ENCODE measurements around the gene FOXP1.
A peak's percentile ranks its signal among the peaks of the same experiment; 100 is the strongest.

Gene FOXP1

DNA sequence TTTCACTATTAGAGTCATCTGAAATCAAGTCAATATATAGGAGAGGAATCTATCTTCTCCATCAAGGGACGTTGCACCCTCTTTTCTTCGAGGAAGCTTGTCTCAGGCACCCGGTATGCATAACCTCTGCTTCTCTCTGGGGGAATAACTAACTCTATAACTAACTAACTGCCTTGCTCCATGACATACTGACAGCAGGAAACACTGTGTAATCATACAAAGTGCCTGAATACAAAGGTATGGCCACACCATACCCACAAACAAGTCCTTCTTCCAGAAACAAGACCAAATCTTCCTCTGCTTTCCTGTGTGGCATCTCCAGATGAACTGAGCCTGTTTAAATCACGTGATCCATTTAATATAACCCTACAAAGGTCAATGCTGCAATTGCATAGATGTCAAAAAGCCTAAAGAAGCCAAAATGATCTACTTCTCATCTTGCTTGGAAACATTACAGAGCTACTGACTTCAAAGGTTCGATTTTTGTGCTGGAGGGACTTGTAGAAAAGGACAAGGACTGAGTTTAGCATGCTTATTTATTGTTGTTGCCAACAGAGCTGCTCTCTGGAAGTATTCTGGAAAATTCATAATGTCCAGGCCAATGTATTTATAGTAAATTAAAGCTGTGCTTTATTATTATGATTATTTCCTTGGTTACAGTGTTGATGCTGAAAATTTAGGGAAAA, 380.5 kb downstream of the FOXP1 start:
- no peaks in the 10 kb centered on the region for H3K27me3 Mint-ChIP-seq (ENCODE audit: low read depth)
- peaks cover 40% of the 10 kb centered on the region for H3K4me1 Mint-ChIP-seq
- H3K36me3 Mint-ChIP-seq (ENCODE audit: low read depth) = no peaks in the 10 kb centered on the region
- no peak overlapping the region for H3K4me3 Mint-ChIP-seq
- no peaks in the 10 kb centered on the region for H3K9me3 Mint-ChIP-seq
- H3K27ac Mint-ChIP-seq = no peak overlapping the region
- no peak for TF ChIP-seq CTCF (IDR thresholded peaks at IDR 0.05; ENCODE audit: unreplicated experiment in 3 of 3)

GRCh38 chr3:71201939-71202338, 381.6 kb downstream of the FOXP1 start:
- Mint-ChIP-seq H3K9me3 (no peaks in the 10 kb centered on the region), H3K36me3 (ENCODE audit: low read depth) (peaks cover 5% of the 10 kb centered on the region), H3K4me1 (peaks cover 37% of the 10 kb centered on the region), H3K27me3 (ENCODE audit: low read depth) (no peaks in the 10 kb centered on the region), H3K27ac (peak overlapping the region in 2 of 3 experiments; percentile 27 to 54), H3K4me3 (no peak overlapping the region)
- TF ChIP-seq CTCF (IDR thresholded peaks at IDR 0.05; ENCODE audit: unreplicated experiment in 3 of 3) = no peak

GRCh38 chr3:71197841-71198565, 385.5 kb downstream of the FOXP1 start:
- no peak for TF ChIP-seq CTCF (IDR thresholded peaks at IDR 0.05; ENCODE audit: unreplicated experiment in 3 of 3)
- Mint-ChIP-seq H3K36me3 (ENCODE audit: low read depth) (peaks cover 9% of the 10 kb centered on the region), H3K27ac (peak overlapping the region; percentile 41 to 82 (median 51)), H3K27me3 (ENCODE audit: low read depth) (no peaks in the 10 kb centered on the region), H3K4me1 (peaks cover 40% of the 10 kb centered on the region), H3K4me3 (peak overlapping the region; percentile 59 to 85 (median 61)), H3K9me3 (no peaks in the 10 kb centered on the region)

- H3K27ac Mint-ChIP-seq = peak overlapping the region; percentile 45 to 85 (median 48)
- no peak for TF ChIP-seq CTCF (IDR thresholded peaks at IDR 0.05; ENCODE audit: unreplicated experiment in 3 of 3)
- H3K9me3 Mint-ChIP-seq = no peaks in the 10 kb centered on the region
- no peaks in the 10 kb centered on the region for H3K27me3 Mint-ChIP-seq (ENCODE audit: low read depth)
- H3K36me3 Mint-ChIP-seq (ENCODE audit: low read depth) = peaks cover 9% of the 10 kb centered on the region
- peaks cover 38% of the 10 kb centered on the region for H3K4me1 Mint-ChIP-seq
- peak overlapping the region; percentile 4 to 54 (median 20) for H3K4me3 Mint-ChIP-seq
Observed at GRCh38 chr3:71195492-71195891, 388.0 kb downstream of the FOXP1 start.

DNA sequence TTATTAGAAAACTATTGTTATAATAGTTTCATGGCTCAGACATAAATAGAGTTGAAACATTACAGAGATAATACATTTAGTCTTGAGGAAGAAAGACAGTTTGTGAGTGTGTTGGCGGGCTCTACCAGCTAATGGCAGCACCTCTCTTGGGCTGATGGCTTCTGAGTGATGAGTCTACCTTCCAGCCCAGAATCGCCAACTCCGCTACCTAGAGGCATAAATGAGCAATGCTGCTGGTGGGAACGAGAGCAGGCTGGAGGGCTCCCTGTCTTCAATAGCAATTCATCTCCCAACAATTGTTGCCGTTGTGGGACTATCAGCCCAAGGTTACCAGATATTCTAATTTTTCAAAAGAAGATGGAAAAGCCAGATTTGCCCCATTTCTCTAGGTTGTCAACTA, 388.7 kb downstream of the FOXP1 start:
- no peak for TF ChIP-seq CTCF (IDR thresholded peaks at IDR 0.05; ENCODE audit: unreplicated experiment in 3 of 3)
- Mint-ChIP-seq H3K27me3 (ENCODE audit: low read depth) (no peaks in the 10 kb centered on the region), H3K27ac (peak overlapping the region; percentile 33 to 85 (median 48)), H3K9me3 (no peaks in the 10 kb centered on the region), H3K4me3 (peak overlapping the region in 1 of 3 experiments; percentile 31), H3K36me3 (ENCODE audit: low read depth) (peaks cover 9% of the 10 kb centered on the region), H3K4me1 (peaks cover 38% of the 10 kb centered on the region)
